HG03280 (cell line): Measurements from ENCODE around the gene NDUFS8.

Experiments used
- ATAC-seq: cut with Tn5 transposase; IDR thresholded peaks from one replicate; pipeline ENCODE4 v1.9.1; 2021; ENCODE audit warnings: mild to moderate bottlenecking, moderate library complexity; ENCODE audit not compliant: unreplicated experiment

The NDUFS8 gene

GRCh38 chr11:68002938-68003845, 27.3 kb upstream of the NDUFS8 start:
- ATAC-seq: peak; percentile 41

DNA sequence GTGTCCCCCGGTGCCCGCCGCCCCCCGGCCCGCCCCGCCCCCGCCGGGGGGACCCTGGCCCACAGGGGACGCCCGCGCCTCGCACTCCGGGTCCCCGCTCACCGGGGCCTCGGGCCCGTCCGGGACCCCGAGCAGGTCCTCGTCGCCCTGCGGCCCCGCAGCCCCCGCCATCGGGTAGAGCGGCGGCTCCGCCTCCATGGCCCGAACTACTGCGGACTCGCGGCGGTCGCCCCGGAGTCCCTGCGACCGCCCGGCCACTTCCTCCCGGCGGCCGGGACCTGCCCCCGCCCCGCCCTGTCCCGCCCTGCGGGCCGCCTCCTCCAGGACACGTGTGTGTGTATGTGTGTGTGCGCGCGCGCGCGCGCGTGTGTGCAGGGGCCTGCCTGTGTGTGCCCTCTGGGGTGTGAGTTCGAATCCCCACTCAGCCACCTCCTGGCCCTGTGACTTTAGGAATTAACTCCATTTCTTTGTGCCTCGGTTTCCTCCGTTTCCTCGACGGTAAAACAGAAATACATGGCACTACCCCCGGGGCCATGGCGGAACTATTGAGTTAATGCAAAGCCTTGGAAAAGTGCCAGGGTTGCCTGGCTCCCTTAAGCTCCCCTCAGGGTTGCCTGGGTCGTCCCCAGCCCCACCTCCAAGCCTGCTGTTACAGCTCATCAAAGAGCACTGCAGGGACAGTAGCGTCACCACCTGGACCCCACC, 26.5 kb upstream of the NDUFS8 start, which contains the start of gene UNC93B1:
TSS of gene UNC93B1 (minus strand) at position 252 of the 705 bp plus-strand sequence. CDS start at position 198, 54 bp downstream.
- peak; percentile 66 for ATAC-seq

DNA sequence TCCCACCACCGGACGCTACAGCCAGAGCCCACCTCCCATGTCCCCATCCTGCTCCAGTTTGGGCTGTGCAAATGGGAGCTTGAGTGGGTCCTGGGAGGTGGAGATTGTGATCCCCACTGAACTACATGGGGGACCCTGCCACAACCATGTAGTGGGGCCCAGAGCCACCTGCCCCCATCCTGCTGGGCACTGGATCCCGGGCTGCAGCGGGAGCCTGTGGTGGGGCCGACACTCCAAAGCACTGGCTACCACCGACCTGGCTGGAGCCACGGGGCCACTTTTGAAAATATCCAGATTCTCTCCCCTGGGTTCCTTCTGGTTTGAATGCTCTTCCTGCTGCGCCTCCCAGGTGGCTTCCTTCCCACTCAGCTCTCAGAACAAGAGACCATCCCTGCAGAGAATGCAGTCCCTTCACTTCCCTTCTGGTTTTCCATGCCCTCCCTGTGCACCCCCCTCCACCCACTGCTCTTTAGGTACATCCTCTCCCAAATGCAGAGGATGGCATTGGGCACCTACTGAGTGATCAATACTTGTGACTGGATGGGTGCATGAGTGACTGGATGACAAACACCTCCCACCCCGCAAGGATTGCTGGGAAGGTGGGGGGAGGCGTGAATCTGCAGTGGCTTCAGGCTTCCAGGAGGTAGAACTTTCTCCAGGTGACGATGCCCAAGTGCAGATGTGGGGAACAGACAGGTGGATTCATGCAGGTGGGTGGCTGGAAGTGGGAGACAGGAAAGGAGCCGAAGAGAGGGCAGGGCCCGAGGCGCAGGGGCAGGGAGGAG, 25.7 kb upstream of the NDUFS8 start:
- ATAC-seq: no peak

- no peak for ATAC-seq
Measured at GRCh38 chr11:68006606-68007166, 23.8 kb upstream of the NDUFS8 start.

DNA sequence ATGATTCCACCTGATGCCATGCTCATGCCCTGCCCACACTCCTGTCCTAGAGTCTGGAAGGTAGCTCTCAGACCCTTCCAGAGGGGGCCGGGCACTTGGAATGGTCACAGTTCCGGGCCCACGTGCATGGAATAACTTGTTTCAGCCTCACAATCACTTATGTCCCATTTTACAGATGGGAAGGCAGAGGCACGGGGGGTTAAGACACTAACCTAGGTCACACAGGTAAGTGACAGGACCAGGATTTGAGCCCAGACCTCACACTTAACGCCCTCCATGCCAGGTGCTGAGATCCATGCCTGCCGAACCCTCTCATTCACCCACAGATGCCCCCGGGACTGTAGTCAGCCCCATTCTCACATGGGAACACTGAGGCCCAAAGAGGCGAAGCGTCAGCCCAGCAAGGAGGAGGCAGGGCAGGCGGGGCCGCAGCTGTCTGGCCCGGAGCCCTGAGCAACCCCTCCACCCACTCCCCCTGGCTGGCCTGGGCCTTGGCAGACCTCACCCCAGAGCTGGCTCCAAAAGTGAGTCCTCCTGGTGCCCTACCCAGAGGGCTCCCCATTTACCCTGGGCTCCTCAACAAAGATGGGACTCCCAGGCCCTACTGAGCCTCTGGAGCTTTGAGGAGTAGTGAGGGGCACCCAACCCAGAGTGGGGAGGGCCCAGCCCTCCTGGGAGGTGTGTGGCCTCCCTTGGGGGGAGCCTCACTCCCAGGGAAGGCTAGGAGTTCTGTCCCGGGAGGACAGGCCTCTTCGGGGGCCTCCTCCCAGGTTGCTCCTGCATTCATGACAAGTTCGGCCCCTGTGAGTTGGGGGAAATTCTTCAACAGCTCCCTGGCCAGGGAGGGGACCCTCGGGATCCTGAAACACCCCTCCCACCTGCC, 22.7 kb upstream of the NDUFS8 start:
- ATAC-seq: no peak

GRCh38 chr11:68008381-68009337, 21.8 kb upstream of the NDUFS8 start:
- ATAC-seq: no peak

GRCh38 chr11:68009391-68010089, 20.9 kb upstream of the NDUFS8 start:
- ATAC-seq: no peak

- no peak for ATAC-seq
Measured at GRCh38 chr11:68010090-68011041, 20.1 kb upstream of the NDUFS8 start, which contains the start of gene ALDH3B1. Gene ALDH3B1 (plus strand): TSS chr11:68010327. CDS start chr11:68015298, 4,971 bp downstream.

DNA sequence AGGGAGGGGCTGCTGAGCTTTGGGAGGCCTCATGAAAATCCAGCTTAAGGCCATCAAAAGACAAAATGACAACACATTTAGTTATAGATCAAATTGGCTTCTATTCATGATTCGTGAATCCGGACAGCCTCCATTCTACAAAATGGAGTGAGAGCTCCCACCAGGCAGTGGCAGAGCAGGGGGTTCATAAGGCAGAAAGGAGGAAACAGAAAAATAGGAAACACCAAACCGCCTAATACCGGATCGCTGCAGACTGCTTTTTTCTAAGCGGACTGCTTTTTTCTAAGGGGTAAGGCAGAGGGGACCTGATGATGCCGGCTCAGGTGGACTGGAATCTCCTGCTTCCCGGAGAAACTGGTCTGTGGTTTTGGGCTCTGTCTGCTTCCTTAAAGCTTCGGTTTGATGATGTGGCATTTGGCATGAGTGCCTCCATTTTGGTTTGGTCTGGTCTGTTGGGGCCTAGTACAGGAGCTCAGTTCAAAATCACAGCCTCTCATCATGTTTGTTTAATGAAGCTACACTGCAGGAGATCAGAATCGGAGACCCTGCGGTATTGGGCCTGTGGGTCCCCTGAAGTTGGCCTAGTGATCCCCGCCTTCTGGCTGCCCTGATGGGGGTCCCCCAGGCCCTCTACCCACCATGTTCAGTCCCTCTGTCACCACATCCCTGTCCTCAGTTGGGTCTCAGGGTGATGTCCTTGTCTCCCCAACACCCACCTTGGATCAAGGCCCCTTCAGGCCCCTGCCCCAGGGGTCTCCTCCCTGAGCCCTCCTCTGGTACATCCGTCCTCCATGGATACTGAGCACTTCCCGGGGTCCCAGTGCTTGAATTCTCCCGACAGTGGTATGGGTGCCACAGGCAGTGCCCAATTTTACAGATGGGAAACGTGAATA, 19.2 kb upstream of the NDUFS8 start:
- ATAC-seq: no peak

- no peak for ATAC-seq
Measured at GRCh38 chr11:68012044-68012842, 18.2 kb upstream of the NDUFS8 start.

- ATAC-seq: no peak
Measured at GRCh38 chr11:68012843-68013610, 17.5 kb upstream of the NDUFS8 start.

DNA sequence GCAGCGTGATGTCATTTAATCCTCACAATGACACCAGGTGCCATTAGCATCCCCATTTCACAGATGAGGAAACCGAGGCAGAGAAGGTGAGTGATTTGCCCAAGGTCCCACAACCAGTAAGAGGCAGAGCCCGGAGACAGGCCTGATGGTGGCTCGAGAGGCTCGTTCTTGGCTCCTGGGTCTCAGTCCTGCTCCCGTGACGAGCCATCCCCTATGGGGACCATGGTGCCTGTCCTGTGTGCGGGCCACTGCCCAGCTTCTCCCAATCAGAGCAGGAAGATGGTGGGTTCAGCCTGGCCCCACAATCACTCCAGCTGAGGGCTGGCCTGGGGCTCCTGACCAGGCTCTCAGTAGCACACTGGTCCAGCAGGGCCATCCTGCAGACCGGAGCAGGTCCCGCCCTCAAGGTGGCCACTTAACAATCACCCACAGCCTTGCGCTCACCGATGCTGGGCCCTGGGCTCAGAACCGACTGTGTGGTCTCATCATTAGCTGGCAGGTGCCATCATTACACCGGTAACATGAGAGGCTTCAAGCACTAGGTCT, 16.8 kb upstream of the NDUFS8 start:
- no peak for ATAC-seq

DNA sequence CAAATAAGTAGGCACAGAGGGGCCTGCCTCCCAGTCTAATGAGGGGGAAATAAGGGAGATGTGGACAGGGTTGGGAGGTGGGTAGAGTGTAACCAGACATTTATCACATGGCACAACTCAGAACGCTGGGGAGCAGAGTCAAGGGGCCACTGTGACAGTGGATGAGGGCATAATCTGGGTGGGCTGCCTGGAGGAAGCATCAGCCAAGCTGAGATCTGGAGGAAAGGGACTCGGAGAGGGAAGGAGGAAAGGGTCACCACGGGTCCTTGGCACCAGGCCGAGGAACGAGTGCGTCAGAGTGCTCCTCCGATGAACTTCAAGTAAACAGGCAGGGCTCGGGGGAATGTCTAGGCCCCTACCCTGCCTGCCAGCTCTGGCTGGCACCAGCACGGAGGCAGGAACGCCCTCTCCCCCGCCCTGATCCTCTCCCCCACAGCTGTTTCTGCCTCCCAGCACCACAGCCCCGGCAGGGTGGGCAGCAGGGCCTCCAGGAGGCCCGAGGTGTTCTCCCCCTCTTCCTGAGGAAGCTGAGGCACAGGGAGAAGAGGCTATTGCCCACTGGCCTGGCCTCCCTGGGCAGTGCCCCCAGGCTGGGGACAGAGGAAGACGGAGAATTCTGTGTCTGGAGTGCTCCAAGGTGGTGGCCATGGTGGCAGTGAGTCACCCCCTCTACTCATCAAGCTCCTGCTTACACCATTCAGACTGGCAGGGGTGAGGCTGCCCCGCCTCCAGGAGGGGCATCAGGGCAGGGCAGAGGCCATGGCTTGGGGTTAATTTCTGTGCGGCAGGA, 16.1 kb upstream of the NDUFS8 start:
- no peak for ATAC-seq
